ENCODE data around the gene RHOB. TPM values are rescaled to one million over a fixed set of nuclear protein-coding genes. Genes with fewer than 3 reads are reported as not detected.
A peak's percentile ranks its signal among the peaks of the same experiment; 100 is the strongest.

The RHOB gene
- total RNA-seq, 4 donors from 2014 or later = 1,356 to 1,875 (median 1,699) TPM

GRCh38 chr2:20452551-20452950, 5.7 kb downstream of the RHOB start:
- Histone ChIP-seq H3K36me3 (peaks cover 8 to 16% (median 9%) of the 10 kb centered on the region in 3 donors), H3K27me3 (no peaks in the 10 kb centered on the region), H3K4me1 (peaks cover 0 to 45% (median 19%) of the 10 kb centered on the region in 4 donors), H3K9me3 (no peaks in the 10 kb centered on the region), H3K4me3 (no peak overlapping the region), H3K27ac (peak overlapping the region; percentile 95 to 99 (median 98))
- WGBS, 2 donors = 37 to 48% methylated on average over 4 of the region's 4 CpGs
- no peak for TF ChIP-seq POLR2A (IDR thresholded peaks at IDR 0.05)
- peak in 1 of 2 donors; percentile 71 for TF ChIP-seq EP300 (IDR thresholded peaks at IDR 0.05)
- peak in 4 of 5 experiments; percentile 9 to 59 (median 33) for TF ChIP-seq CTCF (IDR thresholded peaks at IDR 0.05)
- peak; percentile 49 to 68 for DNase-seq (ENCODE audit: low spot score in 2 of 2)

- peaks cover 0 to 45% (median 19%) of the 10 kb centered on the region in 4 donors for H3K4me1 ChIP-seq
- no peak for TF ChIP-seq CTCF (IDR thresholded peaks at IDR 0.05)
- no peak for TF ChIP-seq POLR2A (IDR thresholded peaks at IDR 0.05)
- TF ChIP-seq EP300 (IDR thresholded peaks at IDR 0.05) = no peak
- no peak overlapping the region for H3K4me3 ChIP-seq
- DNase-seq (ENCODE audit: low spot score in 2 of 2) = no peak
- peak overlapping the region; percentile 95 to 99 (median 98) for H3K27ac ChIP-seq
- H3K27me3 ChIP-seq = no peaks in the 10 kb centered on the region
- H3K36me3 ChIP-seq = peaks cover 2 to 11% (median 5%) of the 10 kb centered on the region in 3 donors
- 95 to 100% methylated on average over 3 of the region's 3 CpGs for WGBS, 2 donors
- H3K9me3 ChIP-seq = no peaks in the 10 kb centered on the region
These were observed 6.2 kb downstream of the RHOB start for GRCh38 chr2:20453087-20453486.

- Histone ChIP-seq H3K27me3 (no peaks in the 10 kb centered on the region), H3K9me3 (no peaks in the 10 kb centered on the region), H3K4me1 (peaks cover 0 to 45% (median 19%) of the 10 kb centered on the region in 4 donors), H3K4me3 (no peak overlapping the region), H3K27ac (peak overlapping the region in 2 of 4 donors; percentile 97 to 99), H3K36me3 (no peaks in the 10 kb centered on the region)
- no peak for DNase-seq (ENCODE audit: low spot score in 2 of 2)
- WGBS, 2 donors = 89% methylated on average over 7 of the region's 7 CpGs
- no peak for TF ChIP-seq EP300 (IDR thresholded peaks at IDR 0.05)
- no peak for TF ChIP-seq CTCF (IDR thresholded peaks at IDR 0.05)
- no peak for TF ChIP-seq POLR2A (IDR thresholded peaks at IDR 0.05)
These were observed 7.4 kb downstream of the RHOB start for GRCh38 chr2:20454036-20454981.

- TF ChIP-seq CTCF (IDR thresholded peaks at IDR 0.05) = no peak
- no peak for TF ChIP-seq EP300 (IDR thresholded peaks at IDR 0.05)
- no peak for TF ChIP-seq POLR2A (IDR thresholded peaks at IDR 0.05)
- H3K9me3 ChIP-seq = no peaks in the 10 kb centered on the region
- H3K27ac ChIP-seq = peak overlapping the region; percentile 21 to 99 (median 69)
- peaks cover 0 to 45% (median 19%) of the 10 kb centered on the region in 4 donors for H3K4me1 ChIP-seq
- H3K4me3 ChIP-seq = no peak overlapping the region
- no peak for DNase-seq (ENCODE audit: low spot score in 2 of 2)
- no peaks in the 10 kb centered on the region for H3K27me3 ChIP-seq
- no peaks in the 10 kb centered on the region for H3K36me3 ChIP-seq
- 90% methylated on average over 3 of the region's 3 CpGs for WGBS, 2 donors
These were observed 8.3 kb downstream of the RHOB start for GRCh38 chr2:20455076-20455587.

GRCh38 chr2:20456116-20456571, 9.3 kb downstream of the RHOB start:
- Histone ChIP-seq H3K27ac (peak overlapping the region; percentile 7 to 99 (median 69)), H3K27me3 (no peaks in the 10 kb centered on the region), H3K9me3 (no peaks in the 10 kb centered on the region), H3K4me1 (peaks cover 0 to 37% (median 19%) of the 10 kb centered on the region in 4 donors), H3K4me3 (no peak overlapping the region), H3K36me3 (no peaks in the 10 kb centered on the region)
- no peak for DNase-seq (ENCODE audit: low spot score in 2 of 2)
- TF ChIP-seq EP300 (IDR thresholded peaks at IDR 0.05) (no peak), CTCF (IDR thresholded peaks at IDR 0.05) (no peak), POLR2A (IDR thresholded peaks at IDR 0.05) (no peak)

Data from tibial nerve (tissue), 4 donors.